KOPT-K1 (cell line): ENCODE data around the gene TSSC4.

Source experiments
- H3K27ac ChIP-seq: fragments of 200-600 bp; sonication (generic); 2 replicates; pipeline ENCODE4 v1.5.1; 2016; ENCODE audit warnings: antibody characterized with exemption, mild to moderate bottlenecking, low read depth, low read length; ENCODE audit not compliant: poor library complexity, severe bottlenecking
- H3K36me3 ChIP-seq: fragments of 200-600 bp; sonication (generic); 2 replicates; pipeline ENCODE4 v1.5.1; 2017; ENCODE audit warnings: antibody characterized with exemption, mild to moderate bottlenecking, low read length, moderate library complexity; ENCODE audit not compliant: insufficient read depth
- H3K9me3 ChIP-seq: fragments of 200-600 bp; sonication (generic); 2 replicates; pipeline ENCODE4 v1.5.1; 2017; ENCODE audit warnings: antibody characterized with exemption, low read length, mild to moderate bottlenecking; ENCODE audit not compliant: insufficient read depth, poor library complexity, severe bottlenecking

Gene TSSC4

DNA sequence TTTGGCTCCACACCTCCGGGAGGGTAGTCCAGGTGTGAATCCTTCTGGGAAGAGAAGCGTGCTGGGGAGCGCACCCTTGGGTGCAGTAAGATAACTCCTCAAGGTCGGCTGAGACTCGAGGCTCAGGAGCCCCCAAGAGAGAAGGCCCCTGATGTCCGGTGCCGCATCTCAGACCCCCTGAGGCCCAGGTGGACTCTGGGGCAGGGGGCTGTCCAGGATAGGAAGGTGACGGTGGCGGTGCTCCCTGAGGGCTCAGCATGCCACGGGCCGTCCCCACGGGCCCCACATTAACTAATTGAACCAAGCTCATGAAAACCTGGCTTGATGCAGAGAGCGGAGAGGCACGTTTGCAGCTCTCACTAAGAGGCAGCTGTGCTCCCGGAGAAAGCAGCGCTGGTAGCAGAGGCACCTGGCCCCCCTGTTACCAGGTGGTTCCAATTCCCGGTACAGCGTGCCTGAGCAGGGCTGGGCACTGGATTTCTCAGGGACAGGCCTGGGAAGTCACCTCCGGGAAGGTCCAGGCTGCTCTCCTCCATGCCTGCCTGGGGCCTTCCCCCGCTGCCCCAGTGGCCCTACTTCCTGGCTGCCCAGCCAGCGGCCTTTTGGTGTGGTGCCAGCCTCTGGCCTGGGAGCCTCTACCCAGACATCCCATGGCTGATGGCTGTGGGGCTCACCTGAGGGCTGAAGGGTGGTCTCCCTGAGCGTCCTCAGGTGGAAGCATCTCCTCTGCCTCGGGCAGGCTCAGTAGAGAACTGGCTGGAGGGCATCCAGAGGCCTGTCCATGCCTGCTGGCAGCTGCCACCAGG is 45.4 kb downstream of the TSSC4 start:
- Histone ChIP-seq H3K36me3 (no peaks in the 10 kb centered on the region), H3K27ac (no peak overlapping the region), H3K9me3 (no peaks in the 10 kb centered on the region)

DNA sequence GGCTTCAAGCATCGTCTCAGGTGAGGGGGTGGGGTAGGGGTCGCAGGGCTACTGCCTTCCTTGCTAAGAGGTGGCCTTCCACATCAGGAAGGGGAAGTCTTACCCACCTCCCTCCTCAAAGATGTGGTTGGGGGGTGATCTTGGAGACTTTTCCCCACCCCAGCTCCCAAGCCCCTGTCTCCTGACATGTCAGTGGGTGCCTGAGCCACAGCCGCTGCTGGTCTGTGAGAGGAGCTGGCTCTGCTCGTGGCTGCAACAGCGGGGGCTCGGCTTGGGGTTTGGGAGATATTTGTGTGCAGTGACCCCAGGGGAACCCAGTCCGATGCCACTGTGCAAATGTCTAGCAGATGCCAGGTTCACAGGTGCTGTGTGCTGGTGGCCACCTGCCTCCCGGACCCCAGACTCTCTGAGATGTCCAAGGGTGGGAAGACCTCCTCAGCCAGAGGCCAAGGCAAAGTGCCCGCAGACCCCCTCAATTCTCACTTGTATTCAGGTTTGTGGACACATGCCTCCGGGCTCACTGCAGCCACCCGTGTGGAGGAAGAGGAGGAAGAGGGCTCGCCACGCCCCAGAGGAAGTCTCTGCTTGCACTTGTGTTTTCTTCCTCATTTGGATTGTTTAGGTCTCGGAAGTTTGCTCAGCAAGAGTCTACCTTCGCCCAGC is 46.2 kb downstream of the TSSC4 start:
- Histone ChIP-seq H3K27ac (no peak overlapping the region), H3K9me3 (no peaks in the 10 kb centered on the region), H3K36me3 (no peaks in the 10 kb centered on the region)

DNA sequence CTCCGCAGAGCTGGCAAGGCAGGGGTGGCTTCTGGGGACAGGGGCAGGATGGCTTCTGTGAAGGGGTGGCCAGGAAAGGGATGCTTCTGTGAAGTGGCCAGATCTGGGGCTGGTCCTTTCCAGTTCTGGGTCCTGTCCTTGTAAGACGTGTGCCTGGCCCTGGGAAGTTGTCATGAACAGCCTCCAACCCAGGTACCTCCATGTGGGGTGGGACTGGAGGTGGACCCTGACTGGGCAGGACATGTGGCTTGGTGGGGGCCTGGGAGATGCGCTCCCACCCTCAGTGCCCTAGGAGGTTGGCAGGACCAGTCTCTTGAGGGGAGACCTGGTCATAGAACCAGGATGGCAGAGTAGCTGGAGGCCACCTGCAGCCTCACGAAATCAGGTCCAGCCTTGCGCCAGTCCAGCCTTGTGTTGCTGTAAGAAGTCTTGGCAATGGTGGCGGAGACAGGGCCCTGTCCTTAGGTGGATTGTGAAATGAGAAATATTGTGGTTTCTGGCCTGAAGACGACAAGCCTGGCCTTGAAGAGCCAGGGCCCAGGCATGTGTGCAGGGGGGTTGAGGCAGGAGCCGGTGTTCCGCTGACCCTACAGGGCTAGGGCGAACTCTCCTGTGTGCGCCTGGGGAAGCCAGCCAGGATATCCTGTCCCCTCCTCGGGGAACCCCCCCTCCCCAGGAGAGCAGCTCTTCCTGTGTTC is 46.9 kb downstream of the TSSC4 start:
- Histone ChIP-seq H3K36me3 (no peaks in the 10 kb centered on the region), H3K27ac (no peak overlapping the region), H3K9me3 (no peaks in the 10 kb centered on the region)

DNA sequence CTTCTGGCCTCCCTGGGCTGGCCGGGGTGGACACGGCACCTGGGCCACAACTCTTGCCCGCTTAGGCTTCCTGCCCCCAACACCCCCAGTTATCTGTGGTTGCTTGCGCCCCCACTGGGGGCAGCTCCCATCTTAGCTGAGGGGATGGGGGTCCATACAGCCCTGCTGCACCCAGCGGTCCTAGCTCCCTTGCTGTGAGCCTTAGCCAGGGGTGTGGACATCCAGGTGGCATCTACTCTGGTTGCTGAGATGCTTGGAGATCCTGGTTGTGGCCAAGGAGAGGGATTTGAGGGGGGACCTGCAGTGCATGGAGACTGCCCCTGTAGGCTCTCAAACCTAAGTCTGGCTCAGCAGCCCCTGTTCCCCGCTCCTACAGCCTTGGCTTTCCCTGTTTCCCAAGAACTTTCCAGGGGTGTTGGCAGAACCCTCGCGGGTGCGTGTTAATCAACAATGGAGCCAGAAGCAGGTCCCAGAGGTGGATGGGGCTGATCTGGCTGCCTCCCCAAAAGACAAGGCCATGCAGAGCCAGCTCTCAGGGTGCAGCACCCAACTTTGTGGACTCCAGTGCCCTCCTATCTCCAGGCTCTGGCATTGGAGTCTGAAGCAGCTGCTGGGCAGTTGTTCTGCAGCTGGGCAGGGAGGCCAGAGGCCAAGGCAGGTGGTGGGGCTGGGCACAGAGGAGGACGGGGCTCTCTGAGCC is 47.6 kb downstream of the TSSC4 start:
- Histone ChIP-seq H3K9me3 (no peaks in the 10 kb centered on the region), H3K36me3 (no peaks in the 10 kb centered on the region), H3K27ac (no peak overlapping the region)

- Histone ChIP-seq H3K9me3 (no peaks in the 10 kb centered on the region), H3K36me3 (no peaks in the 10 kb centered on the region), H3K27ac (no peak overlapping the region)
Observed at GRCh38 chr11:2448661-2449547, 48.4 kb downstream of the TSSC4 start.

DNA sequence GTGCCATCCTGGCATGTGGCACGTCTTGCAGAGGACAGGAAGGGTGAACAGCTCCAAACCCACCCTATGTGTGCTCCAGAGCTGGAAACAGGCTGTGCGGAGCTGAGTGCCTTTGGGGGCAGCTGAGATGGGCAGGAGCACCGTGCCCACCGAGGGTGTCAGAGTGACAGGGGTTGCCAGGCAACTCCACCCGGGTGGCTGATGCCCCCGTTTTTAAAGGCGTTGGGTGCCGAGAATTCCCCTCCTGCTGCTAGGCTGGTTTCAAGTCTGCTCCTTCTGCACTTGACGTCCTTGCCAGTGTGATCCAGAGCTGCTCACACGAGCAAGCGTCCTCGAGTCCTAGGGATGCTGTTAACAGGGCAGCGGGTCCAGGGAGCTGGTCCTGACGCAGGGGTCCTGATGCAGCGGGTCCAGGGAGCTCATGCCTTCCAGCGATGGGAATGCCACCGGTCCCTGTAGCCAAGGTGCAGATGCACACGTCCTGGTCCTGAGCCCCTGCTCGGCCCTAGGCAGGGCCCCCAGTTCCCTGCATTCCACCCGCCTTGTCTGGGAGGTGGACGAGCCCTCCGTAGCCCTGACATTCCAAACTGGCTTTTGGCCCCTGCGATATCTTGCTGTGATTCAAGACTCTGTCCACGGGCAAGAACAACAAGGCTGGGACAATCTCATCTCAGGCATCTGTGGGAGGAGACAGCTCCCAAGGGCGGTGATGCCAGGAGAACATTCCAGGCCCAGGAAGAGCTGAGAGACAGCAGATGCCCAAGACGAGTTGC is 49.2 kb downstream of the TSSC4 start:
- H3K9me3 ChIP-seq, result no peaks in the 10 kb centered on the region
- no peaks in the 10 kb centered on the region for H3K36me3 ChIP-seq

GRCh38 chr11:2450321-2451041 is 49.9 kb downstream of the TSSC4 start:
- Histone ChIP-seq H3K36me3 (no peaks in the 10 kb centered on the region), H3K9me3 (no peaks in the 10 kb centered on the region), H3K27ac (no peak overlapping the region)

More for the DNA sequence above, 49.2 kb downstream of the TSSC4 start:
- H3K27ac ChIP-seq, result no peak overlapping the region

- Histone ChIP-seq H3K27ac (no peak overlapping the region), H3K36me3 (no peaks in the 10 kb centered on the region), H3K9me3 (no peaks in the 10 kb centered on the region)
Observed at GRCh38 chr11:2451336-2451735, 50.8 kb downstream of the TSSC4 start.

DNA sequence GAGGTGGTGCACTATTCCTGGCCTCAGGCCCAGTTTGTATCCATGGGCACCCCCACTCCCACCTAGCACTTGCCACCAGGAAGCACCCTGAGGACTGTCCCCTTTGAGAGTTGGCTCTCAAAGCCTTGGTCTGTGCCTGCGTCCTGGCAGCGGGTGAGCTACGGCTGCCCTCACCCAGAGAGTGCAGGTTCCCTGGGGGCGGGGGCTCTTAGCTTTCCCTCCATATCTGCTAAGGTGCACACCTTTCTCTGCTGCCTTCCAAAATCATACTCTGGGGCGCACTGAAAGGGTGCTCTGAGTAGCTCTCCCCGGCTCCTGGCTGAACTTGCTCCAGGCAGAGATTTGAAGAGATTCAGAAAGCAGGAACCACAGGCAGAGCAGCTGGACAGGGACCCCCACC is 51.4 kb downstream of the TSSC4 start:
- no peaks in the 10 kb centered on the region for H3K9me3 ChIP-seq
- H3K27ac ChIP-seq, result no peak overlapping the region
- H3K36me3 ChIP-seq, result no peaks in the 10 kb centered on the region

DNA sequence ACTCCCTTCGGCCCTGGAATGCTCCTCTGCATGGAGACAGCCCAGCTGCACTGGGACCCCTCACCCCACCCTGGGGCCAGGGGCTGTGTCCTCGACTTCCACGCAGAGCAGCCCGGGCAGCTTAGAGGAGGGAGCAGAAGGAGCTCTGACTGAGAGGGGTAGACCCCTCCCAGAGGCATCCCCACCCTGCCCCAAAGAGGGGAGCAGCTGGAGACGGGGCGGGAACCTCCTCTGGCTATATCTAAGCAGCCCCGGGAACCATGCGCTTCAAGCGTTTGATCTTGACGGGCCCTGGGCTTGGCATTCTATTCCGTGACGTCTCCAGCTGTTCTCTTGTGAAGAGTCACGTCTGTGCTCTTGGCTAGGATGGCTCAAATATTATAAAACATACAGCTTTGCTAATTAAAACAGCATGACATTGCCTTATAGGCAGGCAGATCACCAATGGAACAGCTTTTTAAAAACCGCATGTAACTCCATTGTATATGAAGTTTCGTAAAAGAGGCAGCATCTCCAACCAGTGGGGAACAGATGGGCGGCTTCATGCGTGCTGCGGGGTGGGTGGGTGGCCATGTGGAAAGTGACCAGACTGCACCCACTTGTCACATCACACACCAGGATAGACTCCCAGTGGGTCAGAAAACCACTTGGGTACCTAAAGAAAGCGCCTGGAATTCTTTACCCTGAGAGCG is 51.9 kb downstream of the TSSC4 start:
- no peaks in the 10 kb centered on the region for H3K36me3 ChIP-seq
- H3K9me3 ChIP-seq, result no peaks in the 10 kb centered on the region
- no peak overlapping the region for H3K27ac ChIP-seq

- Histone ChIP-seq H3K9me3 (no peaks in the 10 kb centered on the region), H3K36me3 (no peaks in the 10 kb centered on the region), H3K27ac (no peak overlapping the region)
Observed at GRCh38 chr11:2453436-2453835, 52.9 kb downstream of the TSSC4 start.
